ENCODE measurements around the gene COL6A2. TPM values are rescaled to one million over a fixed set of nuclear protein-coding genes. Genes with fewer than 3 reads are reported as not detected.
"Not testable (repeated sequence)": the region's sequence is repeated elsewhere in the genome, so short reads cannot be mapped to it uniquely, and the experiment has no call there.

Gene COL6A2
- total RNA-seq, 5 donors from 2014 or later (not counting 1 experiment from before 2014, with no cell fraction given), result 33.8 to 85.2 (median 60.7) TPM

DNA sequence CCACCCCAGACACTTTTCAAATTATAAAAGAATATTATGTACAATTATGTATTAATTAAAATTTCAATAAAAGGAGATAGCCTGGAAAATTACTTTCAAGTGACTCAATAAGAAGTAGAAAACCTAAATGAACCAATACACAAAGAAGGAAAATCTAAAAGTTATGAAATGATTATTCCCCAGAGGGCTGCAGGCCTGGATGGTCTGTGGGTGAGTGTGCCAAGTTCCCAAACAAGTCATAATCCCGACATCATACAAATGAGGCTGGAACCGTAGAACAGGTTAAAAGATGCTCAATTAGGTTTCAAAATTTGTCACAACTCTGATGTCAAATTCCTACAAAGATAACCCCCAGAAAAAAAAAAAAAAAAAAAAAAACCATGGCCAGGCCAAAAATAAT is 73.7 kb downstream of the COL6A2 start:
- Mint-ChIP-seq H3K36me3 (peaks cover 11% of the 10 kb centered on the region), H3K27me3 (peaks cover 8 to 11% of the 10 kb centered on the region in 2 donors), H3K4me3 (no peak overlapping the region), H3K27ac (peak overlapping the region in 1 of 2 donors; percentile 64), H3K4me1 (peaks cover 4 to 8% (median 8%) of the 10 kb centered on the region in 3 donors), H3K9me3 (peaks cover 9 to 25% (median 15%) of the 10 kb centered on the region in 3 donors)
- WGBS (ENCODE audit: insufficient coverage), result no CpG with 5 or more reads among the region's 2 CpGs
- ChIA-PET POLR2A (no interaction called here), CTCF (no interaction called here)
- no peak for ATAC-seq (replicated peaks in 1 of 4)
- Histone ChIP-seq H3K27ac (ENCODE audit: low read length) (no peak overlapping the region), H3K4me1 (ENCODE audit: control insufficient read depth in 1 of 2, extremely low read depth in 1 of 2, insufficient read depth in 2 of 2, low read length in 2 of 2) (peaks cover 2 to 9% of the 10 kb centered on the region in 2 experiments), H3K9me3 (no peaks in the 10 kb centered on the region), H3K36me3 (ENCODE audit: control insufficient read depth in 2 of 2, extremely low read depth in 1 of 2, insufficient read depth in 1 of 2, low read length in 1 of 2) (no peaks in the 10 kb centered on the region), H3K27me3 (replicated peaks in 1 of 2; ENCODE audit: control insufficient read depth in 2 of 2, extremely low read depth in 1 of 2, insufficient read depth in 2 of 2, low read length in 1 of 2) (peaks cover 0 to 12% of the 10 kb centered on the region in 2 experiments), H3K4me3 (ENCODE audit: control insufficient read depth in 1 of 2, extremely low read depth in 1 of 2, low read length in 1 of 2) (no peak overlapping the region)
- DNase-seq, result no peak

GRCh38 chr21:46171996-46172862 is 74.3 kb downstream of the COL6A2 start:
- Mint-ChIP-seq H3K4me1 (peaks cover 4 to 8% (median 8%) of the 10 kb centered on the region in 3 donors), H3K36me3 (peaks cover 11% of the 10 kb centered on the region), H3K9me3 (peaks cover 9 to 28% (median 15%) of the 10 kb centered on the region in 3 donors), H3K4me3 (no peak overlapping the region), H3K27me3 (peaks cover 8 to 11% of the 10 kb centered on the region in 2 donors), H3K27ac (peak overlapping the region in 1 of 2 donors; percentile 39)
- DNase-seq (peak in 1 of 35 experiments; percentile 2), ATAC-seq (replicated peaks in 1 of 4) (no peak)
- Histone ChIP-seq H3K36me3 (ENCODE audit: control insufficient read depth in 2 of 2, extremely low read depth in 1 of 2, insufficient read depth in 1 of 2, low read length in 1 of 2) (no peaks in the 10 kb centered on the region), H3K27me3 (replicated peaks in 1 of 2; ENCODE audit: control insufficient read depth in 2 of 2, extremely low read depth in 1 of 2, insufficient read depth in 2 of 2, low read length in 1 of 2) (peaks cover 0 to 12% of the 10 kb centered on the region in 2 experiments), H3K9me3 (no peaks in the 10 kb centered on the region), H3K4me3 (ENCODE audit: control insufficient read depth in 1 of 2, extremely low read depth in 1 of 2, low read length in 1 of 2) (no peak overlapping the region), H3K4me1 (ENCODE audit: control insufficient read depth in 1 of 2, extremely low read depth in 1 of 2, insufficient read depth in 2 of 2, low read length in 2 of 2) (peaks cover 2 to 9% of the 10 kb centered on the region in 2 experiments), H3K27ac (ENCODE audit: low read length) (no peak overlapping the region)
- POLR2A ChIA-PET, result no interaction called here
- CTCF ChIA-PET, result no interaction called here
- WGBS (ENCODE audit: insufficient coverage), result 92% methylated on average over 7 of the region's 21 CpGs

DNA sequence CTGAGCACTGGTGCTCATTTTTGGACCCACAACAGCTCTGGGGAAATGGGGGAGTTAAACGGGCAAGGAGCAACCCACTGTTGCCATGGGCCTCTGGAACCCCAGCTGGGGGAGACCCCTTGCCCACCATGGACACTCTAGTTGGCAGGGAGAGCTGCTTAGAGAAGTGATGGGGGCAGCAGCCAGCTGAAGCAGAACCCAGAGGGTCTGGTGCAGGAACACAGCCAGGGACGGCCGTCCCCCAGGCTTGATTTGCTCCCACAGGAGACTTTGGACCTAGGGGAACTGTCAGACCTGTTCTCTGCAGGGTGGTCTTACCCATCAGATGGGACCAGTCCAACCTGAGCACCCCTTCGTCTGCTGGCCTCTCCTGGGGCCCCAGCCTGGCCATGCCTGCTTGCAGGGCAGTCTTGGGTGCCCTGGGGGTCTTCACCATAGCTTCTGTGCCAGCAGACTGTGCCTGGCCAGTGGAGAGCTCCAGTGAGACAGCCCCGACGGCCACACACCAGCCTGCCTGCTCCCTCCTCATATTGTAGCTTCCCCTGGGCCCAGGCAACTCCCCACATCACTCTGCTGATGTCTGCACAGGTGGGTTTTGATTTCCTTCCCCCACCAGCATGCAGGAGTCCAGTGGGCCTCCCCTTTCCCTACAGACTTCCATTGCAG is 75.1 kb downstream of the COL6A2 start:
- ChIA-PET CTCF (no interaction called here), POLR2A (no interaction called here)
- Histone ChIP-seq H3K9me3 (no peaks in the 10 kb centered on the region), H3K4me3 (ENCODE audit: control insufficient read depth in 1 of 2, extremely low read depth in 1 of 2, low read length in 1 of 2) (no peak overlapping the region), H3K36me3 (ENCODE audit: control insufficient read depth in 2 of 2, extremely low read depth in 1 of 2, insufficient read depth in 1 of 2, low read length in 1 of 2) (no peaks in the 10 kb centered on the region), H3K4me1 (ENCODE audit: control insufficient read depth in 1 of 2, extremely low read depth in 1 of 2, insufficient read depth in 2 of 2, low read length in 2 of 2) (peaks cover 2 to 9% of the 10 kb centered on the region in 2 experiments), H3K27me3 (replicated peaks in 1 of 2; ENCODE audit: control insufficient read depth in 2 of 2, extremely low read depth in 1 of 2, insufficient read depth in 2 of 2, low read length in 1 of 2) (peaks cover 0 to 9% of the 10 kb centered on the region in 2 experiments), H3K27ac (ENCODE audit: low read length) (no peak overlapping the region)
- Mint-ChIP-seq H3K4me1 (peaks cover 4 to 8% (median 8%) of the 10 kb centered on the region in 3 donors), H3K36me3 (peaks cover 11% of the 10 kb centered on the region), H3K4me3 (no peak overlapping the region), H3K27me3 (peaks cover 8 to 11% of the 10 kb centered on the region in 2 donors), H3K9me3 (peaks cover 9 to 28% (median 17%) of the 10 kb centered on the region in 3 donors), H3K27ac (no peak overlapping the region)
- 89% methylated on average over 6 of the region's 6 CpGs for WGBS (ENCODE audit: insufficient coverage)
- ATAC-seq (replicated peaks in 1 of 4) (no peak), DNase-seq (peak in 1 of 35 experiments; percentile 20)

DNA sequence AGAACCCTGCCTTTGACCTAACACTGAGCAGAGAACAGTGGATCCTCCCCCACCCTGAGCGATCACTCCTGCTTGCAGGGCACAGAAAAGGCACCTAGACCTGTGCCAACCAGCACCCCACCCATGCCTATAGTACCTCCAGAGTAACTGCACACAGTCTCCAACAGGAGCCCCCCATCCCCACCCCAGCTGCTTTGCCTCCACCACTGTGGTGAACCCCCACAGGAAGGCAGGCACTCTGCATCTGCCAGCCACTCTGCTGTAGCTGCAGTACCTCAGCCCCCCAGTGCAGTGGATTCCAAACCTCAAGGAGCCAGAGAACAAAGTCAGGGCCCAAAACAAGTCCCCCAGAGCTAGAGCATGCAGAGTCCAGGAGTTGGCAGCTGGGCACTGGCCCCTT is 75.7 kb downstream of the COL6A2 start:
- ChIA-PET POLR2A (no interaction called here), CTCF (no interaction called here)
- H3K36me3 Mint-ChIP-seq, result peaks cover 11% of the 10 kb centered on the region
- peaks cover 4 to 8% (median 8%) of the 10 kb centered on the region in 3 donors for H3K4me1 Mint-ChIP-seq
- H3K27ac Mint-ChIP-seq, result no peak overlapping the region
- DNase-seq (no peak), ATAC-seq (replicated peaks in 1 of 4) (no peak)
- 100% methylated on average over 1 of the region's 1 CpG for WGBS (ENCODE audit: insufficient coverage)
- no peak overlapping the region for H3K4me3 Mint-ChIP-seq
- no peaks in the 10 kb centered on the region for H3K9me3 ChIP-seq
- peaks cover 0 to 9% of the 10 kb centered on the region in 2 experiments for H3K27me3 ChIP-seq (replicated peaks in 1 of 2; ENCODE audit: control insufficient read depth in 2 of 2, extremely low read depth in 1 of 2, insufficient read depth in 2 of 2, low read length in 1 of 2)
- peaks cover 9 to 28% (median 17%) of the 10 kb centered on the region in 3 donors for H3K9me3 Mint-ChIP-seq
- no peak overlapping the region for H3K4me3 ChIP-seq (ENCODE audit: control insufficient read depth in 1 of 2, extremely low read depth in 1 of 2, low read length in 1 of 2)
- H3K27me3 Mint-ChIP-seq, result peaks cover 8 to 11% of the 10 kb centered on the region in 2 donors
- H3K4me1 ChIP-seq (ENCODE audit: control insufficient read depth in 1 of 2, extremely low read depth in 1 of 2, insufficient read depth in 2 of 2, low read length in 2 of 2), result peaks cover 2 to 9% of the 10 kb centered on the region in 2 experiments
- no peaks in the 10 kb centered on the region for H3K36me3 ChIP-seq (ENCODE audit: control insufficient read depth in 2 of 2, extremely low read depth in 1 of 2, insufficient read depth in 1 of 2, low read length in 1 of 2)
- H3K27ac ChIP-seq (ENCODE audit: low read length), result no peak overlapping the region

DNA sequence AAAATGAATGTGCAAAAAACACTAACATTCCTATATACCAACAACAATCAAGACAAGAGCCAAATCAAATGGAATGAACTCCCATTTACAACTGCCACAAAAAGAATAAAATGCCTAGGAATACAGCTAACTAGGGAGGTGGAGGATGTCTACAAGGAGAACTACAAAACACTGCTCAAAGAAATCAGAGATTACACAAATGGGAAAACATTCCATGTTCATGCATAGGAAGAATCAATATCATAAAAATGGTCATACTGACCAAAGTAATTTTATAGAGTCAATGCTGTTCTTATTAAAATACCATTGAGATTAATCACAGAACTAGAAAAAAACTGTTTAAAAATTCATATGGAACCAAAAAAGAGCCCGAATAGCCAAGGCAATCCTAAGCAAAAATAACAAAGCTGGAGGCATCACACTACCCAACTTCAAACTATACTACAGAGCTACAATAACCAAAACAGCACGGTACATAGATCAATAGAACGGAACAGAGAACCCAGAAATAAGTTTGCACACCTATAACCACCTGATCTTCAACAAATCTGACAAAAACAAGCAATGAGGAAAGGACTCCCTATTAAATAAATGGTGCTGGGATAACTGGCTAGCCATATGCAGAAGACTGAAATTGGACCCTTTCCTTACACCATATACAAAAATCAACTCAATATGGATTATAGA is 78.7 kb downstream of the COL6A2 start:
- not testable (repeated sequence) for ATAC-seq (replicated peaks in 1 of 4)

GRCh38 chr21:46178961-46179360 is 81.0 kb downstream of the COL6A2 start:
- no peaks in the 10 kb centered on the region for H3K9me3 ChIP-seq
- Mint-ChIP-seq H3K4me1 (peaks cover 0 to 3% (median 0%) of the 10 kb centered on the region in 3 donors), H3K4me3 (no peak overlapping the region), H3K36me3 (peaks cover 11% of the 10 kb centered on the region), H3K27ac (peak overlapping the region in 1 of 2 donors; percentile 52), H3K9me3 (peaks cover 9 to 23% (median 17%) of the 10 kb centered on the region in 3 donors), H3K27me3 (peaks cover 3 to 7% of the 10 kb centered on the region in 2 donors)
- H3K27ac ChIP-seq (ENCODE audit: low read length), result no peak overlapping the region
- H3K4me3 ChIP-seq (ENCODE audit: control insufficient read depth in 1 of 2, extremely low read depth in 1 of 2, low read length in 1 of 2), result no peak overlapping the region
- WGBS (ENCODE audit: insufficient coverage), result 60% methylated on average over 1 of the region's 4 CpGs
- DNase-seq (no peak), ATAC-seq (replicated peaks in 1 of 4) (no peak)
- ChIA-PET POLR2A (no interaction called here), CTCF (no interaction called here)
- H3K4me1 ChIP-seq (ENCODE audit: control insufficient read depth in 1 of 2, extremely low read depth in 1 of 2, insufficient read depth in 2 of 2, low read length in 2 of 2), result peaks cover 0 to 7% of the 10 kb centered on the region in 2 experiments
- peaks cover 0 to 15% of the 10 kb centered on the region in 2 experiments for H3K27me3 ChIP-seq (replicated peaks in 1 of 2; ENCODE audit: control insufficient read depth in 2 of 2, extremely low read depth in 1 of 2, insufficient read depth in 2 of 2, low read length in 1 of 2)
- peaks cover 0 to 4% of the 10 kb centered on the region in 2 donors for H3K36me3 ChIP-seq (ENCODE audit: control insufficient read depth in 2 of 2, extremely low read depth in 1 of 2, insufficient read depth in 1 of 2, low read length in 1 of 2)

More for the DNA sequence above, 78.7 kb downstream of the COL6A2 start:
- Mint-ChIP-seq H3K27me3 (peaks cover 8 to 11% of the 10 kb centered on the region in 2 donors), H3K36me3 (peaks cover 11% of the 10 kb centered on the region), H3K9me3 (peaks cover 9 to 28% (median 17%) of the 10 kb centered on the region in 3 donors)
- peaks cover 0 to 11% of the 10 kb centered on the region in 2 experiments for H3K27me3 ChIP-seq (replicated peaks in 1 of 2; ENCODE audit: control insufficient read depth in 2 of 2, extremely low read depth in 1 of 2, insufficient read depth in 2 of 2, low read length in 1 of 2)
- H3K4me1 ChIP-seq (ENCODE audit: control insufficient read depth in 1 of 2, extremely low read depth in 1 of 2, insufficient read depth in 2 of 2, low read length in 2 of 2); POLR2A ChIA-PET; CTCF ChIA-PET; H3K27ac Mint-ChIP-seq; H3K9me3 ChIP-seq; H3K4me1 Mint-ChIP-seq; H3K36me3 ChIP-seq (ENCODE audit: control insufficient read depth in 2 of 2, extremely low read depth in 1 of 2, insufficient read depth in 1 of 2, low read length in 1 of 2); H3K27ac ChIP-seq (ENCODE audit: low read length); H3K4me3 ChIP-seq (ENCODE audit: control insufficient read depth in 1 of 2, extremely low read depth in 1 of 2, low read length in 1 of 2); DNase-seq; H3K4me3 Mint-ChIP-seq: not testable (repeated sequence)
- WGBS (ENCODE audit: insufficient coverage), result 83% methylated on average over 1 of the region's 3 CpGs
